Hepatocyte (in vitro differentiated cells): Measurements from ENCODE around the gene FZR1. TPM values are rescaled to one million over a fixed set of nuclear protein-coding genes. Genes with fewer than 3 reads are reported as not detected.

Source experiments
- DNase-seq: peaks from one replicate; pipeline ENCODE4 v3.0.0-alpha.2; 2016; ENCODE audit warnings: low spot score
- H2AFZ ChIP-seq: fragments of 200-600 bp; sonication (generic); 2 replicates; pipeline ENCODE4 v1.6.0; 2016; ENCODE audit warnings: antibody characterized with exemption, mild to moderate bottlenecking
- H3K27ac ChIP-seq: fragments of 200-600 bp; sonication (generic); 2 replicates; pipeline ENCODE4 v1.5.1; 2016; ENCODE audit warnings: mild to moderate bottlenecking
- H3K27me3 ChIP-seq: fragments of 200-600 bp; sonication (generic); 2 replicates; pipeline ENCODE4 v1.6.1; 2016
- H3K36me3 ChIP-seq: fragments of 200-600 bp; sonication (generic); replicated peaks from 2 replicates; pipeline ENCODE4 v1.5.1; 2016; ENCODE audit warnings: low read depth; ENCODE audit not compliant: insufficient read depth
- H3K4me1 ChIP-seq: fragments of 200-600 bp; sonication (generic); 2 replicates; pipeline ENCODE4 v1.5.1; 2016; ENCODE audit warnings: mild to moderate bottlenecking, moderate library complexity; ENCODE audit not compliant: insufficient read depth
- H3K4me2 ChIP-seq: fragments of 200-600 bp; sonication (generic); 2 replicates; pipeline ENCODE4 v1.6.0; 2016
- H3K4me3 ChIP-seq: fragments of 200-600 bp; sonication (generic); 2 replicates; pipeline ENCODE4 v1.5.1; 2016; ENCODE audit warnings: mild to moderate bottlenecking
- H3K79me2 ChIP-seq: fragments of 200-600 bp; sonication (generic); 2 replicates; pipeline ENCODE4 v1.6.0; 2017; ENCODE audit warnings: mild to moderate bottlenecking
- H3K9me2 ChIP-seq: fragments of 200-600 bp; sonication (generic); replicated peaks from 2 replicates; pipeline ENCODE4 v1.6.0; 2017; ENCODE audit warnings: mild to moderate bottlenecking; ENCODE audit not compliant: insufficient read depth
- H3K9me3 ChIP-seq: fragments of 200-600 bp; sonication (generic); 2 replicates; pipeline ENCODE4 v1.5.1; 2016; ENCODE audit warnings: low read depth, mild to moderate bottlenecking
- H4K20me1 ChIP-seq: fragments of 200-600 bp; sonication (generic); 2 replicates; pipeline ENCODE4 v1.6.0; 2016; ENCODE audit warnings: mild to moderate bottlenecking; ENCODE audit not compliant: insufficient read depth, poor library complexity, severe bottlenecking
- EZH2 ChIP-seq: fragments of 200-600 bp; sonication (generic); IDR thresholded peaks from 2 replicates; pipeline ENCODE4 v1.6.1; 2016; ENCODE audit warnings: antibody characterized with exemption, mild to moderate bottlenecking, borderline replicate concordance
- EZH2phosphoT487 ChIP-seq: fragments of 200-600 bp; sonication (generic); IDR thresholded peaks from one replicate; pipeline ENCODE4 v1.6.1; 2018; ENCODE audit warnings: antibody characterized with exemption, mild to moderate bottlenecking, low read depth, moderate library complexity; ENCODE audit not compliant: unreplicated experiment, severe bottlenecking
- WGBS: methylation state at CpG from one replicate; pipeline ENCODE4 v1.1.6; 2016; ENCODE audit warnings: low lambda C conversion rate; ENCODE audit errors: missing lambda C conversion rate; 5-methylcytosine and 5-hydroxymethylcytosine counted together
- polyA plus RNA-seq: library from polyadenylated mRNA; unstranded; fragments of >200 nt; fragmentation: Nextera tagmentation; extraction: Ambion mirVana; gene quantifications from 2 replicates; pipeline ENCODE4 v1.2.1, GENCODE V29; 2016
- total RNA-seq: library from RNA; depleted of rRNA; stranded (reverse); fragments of >200 nt; gene quantifications from 2 replicates; pipeline ENCODE4 v1.2.3, GENCODE V29; 2014
- TF ChIP-seq, protein P1 (sequence below): fragments of 200-600 bp; sonication (generic); IDR thresholded peaks from 2 replicates; pipeline ENCODE4 v1.5.1; 2016; ENCODE audit warnings: antibody characterized with exemption, mild to moderate bottlenecking; ENCODE audit not compliant: poor library complexity

FZR1 gene
- total and polyA plus RNA-seq, 2 experiments from 2014 or later: 32.1 to 51.0 TPM

DNA sequence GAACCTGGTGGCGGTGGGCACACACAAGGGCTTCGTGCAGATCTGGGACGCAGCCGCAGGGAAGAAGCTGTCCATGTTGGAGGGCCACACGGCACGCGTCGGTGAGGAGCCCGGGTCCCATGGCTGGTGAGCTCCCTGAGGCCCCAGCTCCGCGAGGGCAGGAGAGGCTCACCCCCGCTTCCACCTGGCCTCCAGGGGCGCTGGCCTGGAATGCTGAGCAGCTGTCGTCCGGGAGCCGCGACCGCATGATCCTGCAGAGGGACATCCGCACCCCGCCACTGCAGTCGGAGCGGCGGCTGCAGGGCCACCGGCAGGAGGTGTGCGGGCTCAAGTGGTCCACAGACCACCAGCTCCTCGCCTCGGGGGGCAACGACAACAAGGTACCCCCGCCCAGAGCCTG, 25.6 kb downstream of the FZR1 start:
- H3K4me2 ChIP-seq: no peak overlapping the region
- H3K4me1 ChIP-seq: no peaks in the 10 kb centered on the region
- H3K9me3 ChIP-seq: no peaks in the 10 kb centered on the region
- 95% methylated on average over 28 of the region's 29 CpGs for WGBS
- no peak overlapping the region for H3K4me3 ChIP-seq
- no peak for DNase-seq
- no peaks in the 10 kb centered on the region for H3K27me3 ChIP-seq
- no peaks in the 10 kb centered on the region for H4K20me1 ChIP-seq
- H3K27ac ChIP-seq: no peak overlapping the region
- no peaks in the 10 kb centered on the region for H3K9me2 ChIP-seq
- no peak overlapping the region for H2AFZ ChIP-seq
- no peaks in the 10 kb centered on the region for H3K79me2 ChIP-seq
- TF ChIP-seq, protein P1, sequence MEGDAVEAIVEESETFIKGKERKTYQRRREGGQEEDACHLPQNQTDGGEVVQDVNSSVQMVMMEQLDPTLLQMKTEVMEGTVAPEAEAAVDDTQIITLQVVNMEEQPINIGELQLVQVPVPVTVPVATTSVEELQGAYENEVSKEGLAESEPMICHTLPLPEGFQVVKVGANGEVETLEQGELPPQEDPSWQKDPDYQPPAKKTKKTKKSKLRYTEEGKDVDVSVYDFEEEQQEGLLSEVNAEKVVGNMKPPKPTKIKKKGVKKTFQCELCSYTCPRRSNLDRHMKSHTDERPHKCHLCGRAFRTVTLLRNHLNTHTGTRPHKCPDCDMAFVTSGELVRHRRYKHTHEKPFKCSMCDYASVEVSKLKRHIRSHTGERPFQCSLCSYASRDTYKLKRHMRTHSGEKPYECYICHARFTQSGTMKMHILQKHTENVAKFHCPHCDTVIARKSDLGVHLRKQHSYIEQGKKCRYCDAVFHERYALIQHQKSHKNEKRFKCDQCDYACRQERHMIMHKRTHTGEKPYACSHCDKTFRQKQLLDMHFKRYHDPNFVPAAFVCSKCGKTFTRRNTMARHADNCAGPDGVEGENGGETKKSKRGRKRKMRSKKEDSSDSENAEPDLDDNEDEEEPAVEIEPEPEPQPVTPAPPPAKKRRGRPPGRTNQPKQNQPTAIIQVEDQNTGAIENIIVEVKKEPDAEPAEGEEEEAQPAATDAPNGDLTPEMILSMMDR: no peak
- TF ChIP-seq EZH2 (no peak), EZH2phosphoT487 (no peak)
- no peaks in the 10 kb centered on the region for H3K36me3 ChIP-seq

DNA sequence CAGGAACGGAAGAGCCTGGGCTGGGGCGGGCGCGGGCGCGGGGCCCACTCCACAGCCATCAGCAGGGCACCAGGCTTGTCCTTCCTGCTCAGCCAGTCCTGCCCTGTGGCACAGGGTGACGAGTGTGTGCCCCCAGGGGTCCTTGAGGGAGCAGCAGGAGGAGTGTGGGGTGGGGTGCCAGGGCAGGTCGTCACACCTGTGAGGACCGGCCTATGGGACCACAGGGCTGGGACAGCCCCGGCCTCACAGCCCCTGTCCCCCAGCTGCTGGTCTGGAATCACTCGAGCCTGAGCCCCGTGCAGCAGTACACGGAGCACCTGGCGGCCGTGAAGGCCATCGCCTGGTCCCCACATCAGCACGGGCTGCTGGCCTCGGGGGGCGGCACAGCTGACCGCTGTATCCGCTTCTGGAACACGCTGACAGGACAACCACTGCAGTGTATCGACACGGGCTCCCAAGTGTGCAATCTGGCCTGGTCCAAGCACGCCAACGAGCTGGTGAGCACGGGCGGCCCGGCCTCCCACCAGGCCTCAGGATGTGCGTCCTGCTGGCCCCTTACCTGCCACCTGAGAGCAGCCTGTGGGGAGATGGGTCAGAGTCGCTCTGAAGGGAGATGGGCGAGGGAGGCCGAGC, 26.2 kb downstream of the FZR1 start:
- 98% methylated on average over 33 of the region's 33 CpGs for WGBS
- Histone ChIP-seq H3K4me2 (no peak overlapping the region), H3K9me3 (no peaks in the 10 kb centered on the region), H3K4me3 (no peak overlapping the region), H3K9me2 (no peaks in the 10 kb centered on the region), H3K27ac (no peak overlapping the region), H3K79me2 (no peaks in the 10 kb centered on the region), H3K4me1 (no peaks in the 10 kb centered on the region), H3K27me3 (no peaks in the 10 kb centered on the region), H3K36me3 (no peaks in the 10 kb centered on the region), H2AFZ (no peak overlapping the region), H4K20me1 (no peaks in the 10 kb centered on the region)
- TF ChIP-seq, protein P1: no peak
- no peak for TF ChIP-seq EZH2
- TF ChIP-seq EZH2phosphoT487: no peak
- DNase-seq: no peak

DNA sequence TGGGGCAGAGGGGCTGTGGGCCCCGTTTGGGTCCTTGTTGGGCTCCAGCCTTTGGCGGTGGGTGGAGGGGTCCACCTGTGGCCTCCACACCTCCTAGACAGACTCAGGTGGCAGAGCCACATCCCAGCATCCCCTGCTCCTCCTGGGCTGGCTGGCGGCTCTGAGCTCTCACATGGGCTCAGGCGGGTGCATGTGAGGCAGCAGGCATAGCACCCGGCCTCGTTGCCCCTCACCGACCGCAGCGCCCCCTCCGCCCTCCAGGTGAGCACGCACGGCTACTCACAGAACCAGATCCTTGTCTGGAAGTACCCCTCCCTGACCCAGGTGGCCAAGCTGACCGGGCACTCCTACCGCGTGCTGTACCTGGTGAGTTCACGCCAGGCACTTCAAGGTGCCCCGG, 26.9 kb downstream of the FZR1 start:
- Histone ChIP-seq H3K36me3 (no peaks in the 10 kb centered on the region), H3K79me2 (no peaks in the 10 kb centered on the region), H3K4me2 (no peak overlapping the region), H3K9me3 (no peaks in the 10 kb centered on the region), H2AFZ (no peak overlapping the region), H3K27ac (no peak overlapping the region), H3K27me3 (no peaks in the 10 kb centered on the region), H3K4me1 (no peaks in the 10 kb centered on the region), H3K4me3 (no peak overlapping the region), H4K20me1 (no peaks in the 10 kb centered on the region), H3K9me2 (no peaks in the 10 kb centered on the region)
- DNase-seq: no peak
- TF ChIP-seq EZH2phosphoT487: no peak
- TF ChIP-seq EZH2: no peak
- TF ChIP-seq, protein P1: no peak
- 90% methylated on average over 16 of the region's 17 CpGs for WGBS
